ELR (cell line): ENCODE results near the gene CDYL2.
A peak's percentile ranks its signal among the peaks of the same experiment; 100 is the strongest.

Experiments used
- DNase-seq: peaks from one replicate; pipeline ENCODE4 v3.0.0-alpha.2; 2015; ENCODE audit warnings: low read depth

Gene CDYL2

GRCh38 chr16:80620736-80621605 is 183.4 kb downstream of the CDYL2 start:
- DNase-seq, result peak; percentile 22

- peak; percentile 51 for DNase-seq
Observed at GRCh38 chr16:80619824-80620223, 184.6 kb downstream of the CDYL2 start.

GRCh38 chr16:80618862-80619648 is 185.3 kb downstream of the CDYL2 start:
- DNase-seq, result no peak

- no peak for DNase-seq
Observed at GRCh38 chr16:80616362-80616761, 188.0 kb downstream of the CDYL2 start.

GRCh38 chr16:80615735-80616134 is 188.7 kb downstream of the CDYL2 start:
- DNase-seq, result no peak

- peak; percentile 95 for DNase-seq
Observed at GRCh38 chr16:80614908-80615671, 189.3 kb downstream of the CDYL2 start.

GRCh38 chr16:80612461-80613017 is 191.9 kb downstream of the CDYL2 start:
- DNase-seq, result no peak

- no peak for DNase-seq
Observed at GRCh38 chr16:80611930-80612327, 192.5 kb downstream of the CDYL2 start.

GRCh38 chr16:80611171-80611929 is 193.0 kb downstream of the CDYL2 start:
- DNase-seq, result no peak

- no peak for DNase-seq
Observed at GRCh38 chr16:80610481-80611156, 193.8 kb downstream of the CDYL2 start.

- no peak for DNase-seq
Observed at GRCh38 chr16:80608946-80609345, 195.5 kb downstream of the CDYL2 start.

GRCh38 chr16:80607204-80607603 is 197.2 kb downstream of the CDYL2 start:
- DNase-seq, result no peak

GRCh38 chr16:80606221-80606766 is 198.1 kb downstream of the CDYL2 start:
- no peak for DNase-seq

GRCh38 chr16:80604600-80605355 is 199.6 kb downstream of the CDYL2 start:
- DNase-seq, result no peak

GRCh38 chr16:80602894-80603293 is 201.5 kb downstream of the CDYL2 start:
- peak; percentile 59 for DNase-seq

- no peak for DNase-seq
Observed at GRCh38 chr16:80601182-80601581, 203.2 kb downstream of the CDYL2 start.

GRCh38 chr16:80599466-80599865 is 204.9 kb downstream of the CDYL2 start:
- peak; percentile 83 for DNase-seq

- DNase-seq, result no peak
Observed at GRCh38 chr16:80596507-80597207, 207.7 kb downstream of the CDYL2 start.

- DNase-seq, result peak; percentile 52
Observed at GRCh38 chr16:80594756-80595155, 209.6 kb downstream of the CDYL2 start.
